ENCODE data around the gene HBP1. TPM values are rescaled to one million over a fixed set of nuclear protein-coding genes. Genes with fewer than 3 reads are reported as not detected.
A peak's percentile ranks its signal among the peaks of the same experiment; 100 is the strongest.
"Not testable (repeated sequence)": the region's sequence is repeated elsewhere in the genome, so short reads cannot be mapped to it uniquely, and the experiment has no call there.

HBP1 gene
- total RNA-seq, 1 experiment from 2014 or later = 44.8 TPM

GRCh38 chr7:107209565-107209964 lies 40.8 kb downstream of the HBP1 start:
- Histone ChIP-seq H3K27me3 (replicated peaks) (no peaks in the 10 kb centered on the region), H3K9me3 (replicated peaks) (no peaks in the 10 kb centered on the region), H3K36me3 (peaks cover 5% of the 10 kb centered on the region; the same call in 1 of the 2 replicates), H3K27ac (no peak overlapping the region), H3K4me1 (replicated peaks) (no peaks in the 10 kb centered on the region), H3K4me3 (no peak overlapping the region)
- no peak for DNase-seq (ENCODE audit: low read depth in 1 of 2, low spot score in 2 of 2)

GRCh38 chr7:107210400-107210799 lies 41.6 kb downstream of the HBP1 start:
- Histone ChIP-seq H3K4me1 (replicated peaks) (no peaks in the 10 kb centered on the region), H3K9me3 (replicated peaks) (no peaks in the 10 kb centered on the region), H3K36me3 (peaks cover 3% of the 10 kb centered on the region; the same call in 1 of the 2 replicates), H3K27me3 (replicated peaks) (no peaks in the 10 kb centered on the region), H3K4me3 (no peak overlapping the region), H3K27ac (no peak overlapping the region)
- DNase-seq (ENCODE audit: low read depth in 1 of 2, low spot score in 2 of 2) = no peak

GRCh38 chr7:107212725-107213124 lies 43.9 kb downstream of the HBP1 start:
- no peak for DNase-seq (ENCODE audit: low read depth in 1 of 2, low spot score in 2 of 2)
- Histone ChIP-seq H3K27me3 (replicated peaks) (no peaks in the 10 kb centered on the region), H3K4me3 (no peak overlapping the region), H3K4me1 (replicated peaks) (no peaks in the 10 kb centered on the region), H3K27ac (no peak overlapping the region), H3K36me3 (no peaks in the 10 kb centered on the region), H3K9me3 (replicated peaks) (no peaks in the 10 kb centered on the region)

- H3K27me3 ChIP-seq (replicated peaks) = no peaks in the 10 kb centered on the region
- H3K4me3 ChIP-seq = no peak overlapping the region
- no peaks in the 10 kb centered on the region for H3K36me3 ChIP-seq
- no peaks in the 10 kb centered on the region for H3K4me1 ChIP-seq (replicated peaks)
- no peak for DNase-seq (ENCODE audit: low read depth in 1 of 2, low spot score in 2 of 2)
- H3K9me3 ChIP-seq (replicated peaks) = no peaks in the 10 kb centered on the region
- H3K27ac ChIP-seq = no peak overlapping the region
Observed at GRCh38 chr7:107213193-107213788, 44.5 kb downstream of the HBP1 start.

- no peaks in the 10 kb centered on the region for H3K4me1 ChIP-seq (replicated peaks)
- H3K9me3 ChIP-seq (replicated peaks) = no peaks in the 10 kb centered on the region
- no peaks in the 10 kb centered on the region for H3K27me3 ChIP-seq (replicated peaks)
Observed at GRCh38 chr7:107213945-107214344, 45.1 kb downstream of the HBP1 start.

GRCh38 chr7:107219563-107220244 lies 50.9 kb downstream of the HBP1 start:
- H3K4me3 ChIP-seq = no peak overlapping the region
- DNase-seq (ENCODE audit: low read depth in 1 of 2, low spot score in 2 of 2) = no peak
- H3K4me1 ChIP-seq (replicated peaks) = no peaks in the 10 kb centered on the region
- H3K9me3 ChIP-seq (replicated peaks) = no peaks in the 10 kb centered on the region
- no peaks in the 10 kb centered on the region; the same call in 1 of the 2 replicates for H3K36me3 ChIP-seq
- H3K27ac ChIP-seq = no peak overlapping the region
- H3K27me3 ChIP-seq (replicated peaks) = no peaks in the 10 kb centered on the region

More at GRCh38 chr7:107213945-107214344, 45.1 kb downstream of the HBP1 start:
- no peaks in the 10 kb centered on the region for H3K36me3 ChIP-seq
- no peak for DNase-seq (ENCODE audit: low read depth in 1 of 2, low spot score in 2 of 2)
- H3K27ac ChIP-seq = no peak overlapping the region
- H3K4me3 ChIP-seq = no peak overlapping the region

- no peak overlapping the region for H3K4me3 ChIP-seq
- H3K36me3 ChIP-seq = no peaks in the 10 kb centered on the region; the same call in 1 of the 2 replicates
- H3K9me3 ChIP-seq (replicated peaks) = no peaks in the 10 kb centered on the region
- no peak for DNase-seq (ENCODE audit: low read depth in 1 of 2, low spot score in 2 of 2)
- H3K27me3 ChIP-seq (replicated peaks) = no peaks in the 10 kb centered on the region
- H3K4me1 ChIP-seq (replicated peaks) = no peaks in the 10 kb centered on the region
- H3K27ac ChIP-seq = no peak overlapping the region
Observed at GRCh38 chr7:107220356-107220755, 51.6 kb downstream of the HBP1 start.

- not testable (repeated sequence) for H3K4me3 ChIP-seq; H3K36me3 ChIP-seq; DNase-seq (ENCODE audit: low read depth in 1 of 2, low spot score in 2 of 2); H3K27ac ChIP-seq; H3K4me1 ChIP-seq (replicated peaks); H3K27me3 ChIP-seq (replicated peaks); H3K9me3 ChIP-seq (replicated peaks)
Observed at GRCh38 chr7:107220806-107221205, 52.0 kb downstream of the HBP1 start.

- H3K9me3 ChIP-seq (replicated peaks) = no peaks in the 10 kb centered on the region
- H3K36me3 ChIP-seq = no peaks in the 10 kb centered on the region; the same call in 1 of the 2 replicates
Observed at GRCh38 chr7:107224374-107225223, 55.8 kb downstream of the HBP1 start.

GRCh38 chr7:107228291-107228690 lies 59.5 kb downstream of the HBP1 start:
- Histone ChIP-seq H3K9me3 (replicated peaks) (no peaks in the 10 kb centered on the region), H3K27me3 (replicated peaks) (no peaks in the 10 kb centered on the region), H3K27ac (no peak overlapping the region), H3K4me1 (replicated peaks) (peaks cover 5% of the 10 kb centered on the region), H3K36me3 (no peaks in the 10 kb centered on the region; the same call in 1 of the 2 replicates), H3K4me3 (no peak overlapping the region)
- no peak for DNase-seq (ENCODE audit: low read depth in 1 of 2, low spot score in 2 of 2)

More at GRCh38 chr7:107224374-107225223, 55.8 kb downstream of the HBP1 start:
- Histone ChIP-seq H3K27me3 (replicated peaks) (no peaks in the 10 kb centered on the region), H3K4me3 (no peak overlapping the region), H3K27ac (no peak overlapping the region), H3K4me1 (replicated peaks) (no peaks in the 10 kb centered on the region)
- DNase-seq (ENCODE audit: low read depth in 1 of 2, low spot score in 2 of 2) = no peak

- H3K4me1 ChIP-seq (replicated peaks) = peaks cover 6% of the 10 kb centered on the region
- no peak overlapping the region for H3K4me3 ChIP-seq
- H3K9me3 ChIP-seq (replicated peaks) = no peaks in the 10 kb centered on the region
- H3K27me3 ChIP-seq (replicated peaks) = no peaks in the 10 kb centered on the region
- H3K36me3 ChIP-seq = no peaks in the 10 kb centered on the region
- no peak overlapping the region for H3K27ac ChIP-seq
- no peak for DNase-seq (ENCODE audit: low read depth in 1 of 2, low spot score in 2 of 2)
Observed at GRCh38 chr7:107230334-107230733, 61.5 kb downstream of the HBP1 start.

GRCh38 chr7:107232568-107233090 lies 63.8 kb downstream of the HBP1 start:
- H3K36me3 ChIP-seq = no peaks in the 10 kb centered on the region
- no peak overlapping the region for H3K27ac ChIP-seq
- peak in 1 of 2 experiments; percentile 45 for DNase-seq (ENCODE audit: low read depth in 1 of 2, low spot score in 2 of 2)
- H3K4me3 ChIP-seq = no peak overlapping the region
- no peaks in the 10 kb centered on the region for H3K9me3 ChIP-seq (replicated peaks)
- no peaks in the 10 kb centered on the region for H3K27me3 ChIP-seq (replicated peaks)
- H3K4me1 ChIP-seq (replicated peaks) = peaks cover 6% of the 10 kb centered on the region

- no peak for DNase-seq (ENCODE audit: low read depth in 1 of 2, low spot score in 2 of 2)
- Histone ChIP-seq H3K36me3 (no peaks in the 10 kb centered on the region), H3K27me3 (replicated peaks) (no peaks in the 10 kb centered on the region), H3K4me1 (replicated peaks) (peaks cover 6% of the 10 kb centered on the region), H3K4me3 (no peak overlapping the region), H3K9me3 (replicated peaks) (no peaks in the 10 kb centered on the region), H3K27ac (no peak overlapping the region)
Observed at GRCh38 chr7:107233174-107233573, 64.4 kb downstream of the HBP1 start.
